T-helper 1 cell (primary cell): ENCODE data around the gene SH3GL1.

Source experiments
- DNase-seq, 5 donors: peaks; one replicate each; pipeline ENCODE4 v3.0.0-alpha.2; 2012 to 2020

Gene SH3GL1

GRCh38 chr19:4375164-4376027, 25.0 kb downstream of the SH3GL1 start:
- no peak for DNase-seq

DNA sequence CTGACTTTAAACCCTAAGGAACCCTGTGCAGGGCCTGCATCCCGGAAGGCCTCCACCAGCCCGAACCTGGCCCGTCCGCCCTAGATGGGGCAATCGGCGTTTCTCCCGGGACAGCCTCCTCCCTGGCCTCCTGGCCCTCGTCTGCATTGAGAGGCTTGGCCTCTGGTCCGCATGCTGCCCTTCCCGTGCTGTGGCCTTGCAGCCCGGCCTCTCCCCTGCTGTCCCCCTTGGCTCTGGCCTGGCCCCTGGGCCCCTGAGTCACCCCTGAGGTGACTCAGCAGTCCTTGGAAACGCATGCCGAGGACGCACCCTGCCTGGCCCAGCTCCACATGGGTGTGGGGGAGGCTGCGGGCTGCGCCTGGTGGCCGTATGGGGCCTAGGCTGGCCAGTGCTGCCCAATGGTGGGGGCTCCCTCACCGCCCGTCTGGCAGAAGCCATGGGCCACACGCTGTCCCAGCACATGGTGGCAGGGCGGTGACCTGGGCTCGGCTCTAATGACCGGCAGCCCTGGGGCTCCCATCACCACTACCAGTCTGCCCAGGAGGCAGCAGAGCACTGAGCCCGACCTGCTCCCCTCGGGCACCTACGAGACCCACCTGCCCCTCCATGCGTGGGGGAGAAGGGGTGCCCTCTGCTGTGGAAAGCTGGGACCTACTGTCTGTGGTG, 25.7 kb downstream of the SH3GL1 start:
- no peak for DNase-seq

- DNase-seq = no peak
These were observed 26.5 kb downstream of the SH3GL1 start for GRCh38 chr19:4373601-4374497.

DNA sequence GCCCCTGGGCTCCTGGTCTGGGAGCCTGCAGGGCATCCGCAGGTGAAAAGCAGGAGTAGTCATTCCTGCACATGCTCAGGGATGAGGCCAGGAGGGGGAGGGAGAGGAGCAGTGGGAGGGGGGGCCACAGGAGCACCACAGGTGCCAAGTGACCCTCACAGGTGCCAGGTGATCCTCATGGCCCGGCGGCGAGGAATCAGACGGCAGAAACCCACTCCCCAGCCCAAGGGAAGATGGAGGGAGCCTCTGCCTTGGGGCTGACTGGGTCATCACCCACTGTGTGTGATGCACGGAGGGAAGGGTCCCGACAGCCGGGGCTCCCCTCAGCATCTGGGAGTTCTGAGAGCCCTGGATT, 27.4 kb downstream of the SH3GL1 start:
- no peak for DNase-seq

GRCh38 chr19:4372165-4373012, 28.0 kb downstream of the SH3GL1 start:
- no peak for DNase-seq

DNA sequence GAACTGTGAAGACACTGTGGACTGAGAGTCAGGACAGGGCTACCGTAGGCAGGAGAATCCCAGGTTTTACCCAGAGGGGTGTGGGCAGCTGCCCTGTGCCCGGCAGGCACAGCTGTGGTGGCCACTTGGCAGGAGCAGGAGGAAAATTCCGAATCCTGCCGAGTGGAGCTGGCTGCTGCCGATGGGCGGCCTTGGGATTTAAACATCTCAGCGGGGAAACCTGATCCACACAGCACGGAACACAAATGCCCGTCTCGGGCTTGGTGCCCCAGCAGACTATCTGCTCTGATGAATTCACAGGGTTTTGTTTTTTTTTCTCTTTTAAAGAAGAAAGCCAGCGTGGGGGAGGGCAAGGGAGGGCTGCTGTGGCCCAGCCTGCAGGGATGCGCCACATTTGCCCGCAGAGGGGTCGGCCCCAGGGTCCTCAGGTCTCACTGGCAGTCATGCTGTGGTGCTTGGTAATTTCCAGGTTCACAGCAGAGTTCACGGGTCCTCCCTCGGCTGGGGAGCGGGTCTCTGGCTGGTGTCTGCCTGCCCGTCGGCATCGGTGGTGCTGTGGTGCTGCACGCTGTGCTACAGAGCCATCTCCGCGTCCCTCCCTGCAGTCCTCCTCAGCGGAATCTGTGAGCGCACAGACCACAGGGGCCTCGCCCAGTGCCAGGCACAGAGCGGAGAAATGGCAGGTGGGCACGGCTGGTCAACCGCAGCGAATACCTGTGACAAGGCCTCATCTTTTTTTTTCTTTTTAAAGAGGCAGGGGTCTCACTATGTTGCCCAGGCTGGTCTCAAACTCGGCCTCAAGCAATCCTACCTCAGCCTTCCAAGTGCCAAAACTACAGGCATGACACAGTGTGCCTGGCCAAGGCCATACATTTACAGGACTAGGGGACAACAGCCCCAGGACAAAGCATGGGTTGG, 28.8 kb downstream of the SH3GL1 start:
- no peak for DNase-seq

- DNase-seq = no peak
These were observed 29.8 kb downstream of the SH3GL1 start for GRCh38 chr19:4370418-4371041.

- DNase-seq = peak; percentile 44 to 90 (median 65)
These were observed 30.5 kb downstream of the SH3GL1 start for GRCh38 chr19:4369888-4370260.

- peak; percentile 56 to 93 (median 68) for DNase-seq
These were observed 31.0 kb downstream of the SH3GL1 start for GRCh38 chr19:4369109-4369887.

- DNase-seq = no peak
These were observed 32.1 kb downstream of the SH3GL1 start for GRCh38 chr19:4368128-4368820.

- no peak for DNase-seq
These were observed 32.6 kb downstream of the SH3GL1 start for GRCh38 chr19:4367781-4368127.

DNA sequence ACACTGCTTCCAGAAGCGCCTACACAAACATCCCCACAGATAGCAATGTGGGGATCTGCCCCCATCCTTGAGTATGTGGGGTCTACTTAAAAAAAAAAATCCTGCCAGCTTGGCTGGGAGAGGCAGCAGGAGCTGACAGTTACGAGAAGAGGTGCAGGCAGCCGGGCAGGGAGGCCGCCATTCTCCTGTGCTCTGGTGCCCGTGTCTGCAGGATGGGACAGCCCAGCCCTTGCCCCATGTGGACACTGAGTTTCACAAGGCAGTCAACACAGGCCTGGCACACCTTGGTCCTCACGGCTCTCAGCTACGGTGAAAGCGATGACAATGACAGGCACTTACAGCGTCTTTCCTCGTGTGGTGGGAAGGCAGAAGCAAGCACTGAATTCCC, 33.0 kb downstream of the SH3GL1 start:
- no peak for DNase-seq

GRCh38 chr19:4366666-4367335, 33.5 kb downstream of the SH3GL1 start:
- no peak for DNase-seq

GRCh38 chr19:4365791-4366665, 34.3 kb downstream of the SH3GL1 start:
- DNase-seq = no peak

DNA sequence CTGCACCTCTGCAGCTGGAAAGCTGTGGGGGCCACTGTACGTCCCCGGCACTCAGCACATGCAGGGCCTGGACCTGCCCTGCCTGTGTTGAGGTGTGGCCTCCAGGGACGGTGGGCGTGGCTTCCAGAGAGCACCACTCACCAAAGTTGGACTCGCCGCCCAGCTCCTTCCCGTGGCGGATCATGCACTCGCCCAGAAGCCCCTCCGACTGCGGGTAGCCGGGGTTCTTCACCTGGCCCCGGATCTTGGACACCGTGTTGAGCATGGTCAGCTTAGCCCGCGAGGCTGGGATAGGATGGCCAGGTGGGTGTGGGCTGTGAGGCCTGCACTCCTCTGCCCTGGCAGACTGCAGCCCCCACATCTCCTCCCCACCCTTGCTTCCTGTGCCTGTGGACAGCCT, 35.0 kb downstream of the SH3GL1 start:
- DNase-seq = no peak

GRCh38 chr19:4363571-4364304, 36.6 kb downstream of the SH3GL1 start:
- DNase-seq = no peak
